ENCODE measurements around the gene HMOX1.
"Not testable (repeated sequence)": the region's sequence is repeated elsewhere in the genome, so short reads cannot be mapped to it uniquely, and the experiment has no call there.

HMOX1 gene

GRCh38 chr22:35350539-35351503 is 30.1 kb upstream of the HMOX1 start:
- DNase-seq: peak; percentile 88

DNA sequence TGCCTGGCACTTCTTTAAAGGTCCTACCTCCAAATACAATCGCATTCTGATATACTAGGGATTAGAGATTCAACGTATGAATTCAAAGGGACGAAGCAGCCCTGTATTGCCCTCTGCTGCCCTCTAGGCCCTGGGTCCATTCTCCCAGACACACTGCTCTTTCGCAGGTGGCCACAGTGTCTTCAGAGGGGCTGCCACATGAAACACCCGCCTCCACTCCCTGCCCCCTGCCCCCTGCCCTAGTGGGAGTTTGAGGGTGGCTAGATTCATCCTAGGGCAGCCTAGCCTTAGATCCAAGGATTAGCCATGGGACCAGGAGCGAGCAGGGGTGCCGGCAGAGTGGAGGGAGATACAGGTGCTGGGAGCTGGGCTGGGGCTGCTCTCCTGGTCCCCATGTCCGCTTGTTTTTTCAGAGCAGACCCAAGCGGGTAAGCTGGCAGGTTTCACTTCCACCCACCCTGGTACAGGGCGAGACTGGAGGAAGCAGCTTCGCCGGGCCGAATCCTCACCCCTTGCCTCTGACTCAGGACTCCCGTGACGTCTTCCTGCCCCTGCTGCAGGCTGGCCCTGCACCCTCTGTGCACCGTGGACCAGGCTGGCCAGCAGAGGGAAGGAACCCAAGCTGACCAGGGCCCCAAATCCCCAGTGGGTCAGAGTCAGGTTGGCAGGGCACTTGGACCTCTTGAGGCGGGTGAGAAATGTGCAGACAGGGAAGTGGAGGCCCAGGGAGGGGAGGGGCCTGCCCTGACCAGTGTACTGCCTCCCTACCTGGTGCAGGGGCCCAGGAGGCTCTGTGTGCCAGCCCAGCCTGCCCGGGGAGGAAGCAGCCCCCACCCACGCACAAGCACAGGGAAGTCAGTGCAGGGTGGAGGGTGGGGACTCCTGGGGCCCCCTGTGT is 28.4 kb upstream of the HMOX1 start:
- DNase-seq: peak; percentile 60

GRCh38 chr22:35353318-35353717 is 27.6 kb upstream of the HMOX1 start:
- no peak for DNase-seq

DNA sequence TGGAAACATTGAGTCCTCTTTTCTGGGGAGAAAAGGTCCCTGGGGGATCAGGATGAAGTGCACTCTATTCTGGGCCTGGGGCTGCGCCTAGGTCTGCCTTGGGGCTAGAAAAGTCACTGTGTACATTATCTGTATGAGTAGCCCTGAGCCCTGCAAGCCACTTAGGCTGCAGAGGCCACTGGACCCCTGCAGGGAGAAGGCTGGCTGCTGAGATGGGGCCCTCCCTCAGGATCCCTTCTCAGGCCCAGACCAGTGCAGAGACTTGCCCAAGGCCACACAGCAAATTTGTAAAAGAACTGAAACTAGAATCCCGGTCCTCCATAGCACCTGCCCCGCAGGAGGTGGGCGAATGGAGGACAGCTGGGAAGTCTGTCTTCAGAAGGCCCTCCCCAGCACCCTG is 26.8 kb upstream of the HMOX1 start:
- DNase-seq: no peak

DNA sequence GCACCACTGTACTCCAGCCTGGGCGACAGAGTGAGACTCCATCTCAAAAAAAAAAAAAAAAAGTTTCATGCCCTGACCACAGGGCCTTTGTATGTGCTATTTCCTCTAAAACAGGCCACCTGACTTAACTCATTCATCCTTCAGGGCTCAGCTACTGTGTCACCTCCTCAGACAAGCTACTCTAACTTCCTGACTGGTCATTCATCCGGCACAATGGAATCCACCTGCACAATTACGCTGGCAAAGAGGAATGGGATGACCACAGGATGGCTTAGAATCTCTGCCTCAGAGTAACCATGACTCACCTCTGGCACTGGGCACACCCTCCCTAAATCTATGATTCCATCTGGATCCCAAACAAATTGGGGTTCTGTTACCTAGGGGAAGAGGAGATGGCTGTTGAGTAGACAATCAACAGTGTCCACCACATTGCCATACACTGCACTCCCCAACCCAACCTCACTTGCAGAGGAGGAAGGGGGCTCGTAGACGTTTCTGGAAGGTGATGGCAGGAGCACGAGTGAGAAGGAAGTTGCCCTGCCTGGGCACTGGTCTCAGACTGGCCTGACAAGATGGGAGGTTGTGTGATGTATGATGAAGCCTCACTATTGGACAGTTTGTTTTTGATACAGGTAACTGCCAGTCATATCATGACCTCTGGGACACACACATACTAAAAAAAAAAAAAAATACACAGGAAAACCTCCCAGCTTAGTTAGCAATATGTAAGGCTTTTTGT is 22.8 kb upstream of the HMOX1 start:
- no peak for DNase-seq

DNA sequence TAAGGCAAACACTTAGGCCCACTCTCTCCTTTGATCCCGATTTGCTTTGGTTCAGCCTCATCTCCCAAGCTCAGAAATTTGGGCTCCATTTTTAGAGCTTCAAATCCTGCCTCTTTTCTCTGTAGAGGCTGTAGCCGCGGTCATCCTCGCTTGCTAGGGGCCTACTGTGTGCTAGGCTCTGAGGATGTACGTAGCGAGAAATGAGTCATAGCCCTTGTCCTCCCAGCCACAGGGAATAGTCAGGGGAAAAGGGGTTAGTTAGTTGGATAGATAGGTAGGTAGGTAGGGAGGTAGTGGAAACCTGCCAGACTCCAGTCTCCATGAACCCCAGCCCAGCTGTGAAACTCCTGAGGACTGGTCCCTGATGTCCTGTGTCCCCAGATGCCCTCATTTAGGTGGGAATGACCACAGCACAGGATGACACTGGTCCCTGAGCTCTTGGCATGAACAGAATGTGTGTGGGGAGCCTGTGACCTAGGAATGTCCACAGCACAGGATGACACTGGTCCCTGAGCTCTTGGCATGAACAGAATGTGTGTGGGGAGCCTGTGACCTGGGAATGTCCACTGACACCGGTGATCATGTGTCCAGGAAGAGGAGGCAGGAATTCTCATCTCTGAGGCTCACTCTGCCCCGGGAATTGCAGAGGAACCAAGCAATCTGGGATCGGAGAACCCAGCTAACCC is 21.4 kb upstream of the HMOX1 start:
- no peak for DNase-seq

DNA sequence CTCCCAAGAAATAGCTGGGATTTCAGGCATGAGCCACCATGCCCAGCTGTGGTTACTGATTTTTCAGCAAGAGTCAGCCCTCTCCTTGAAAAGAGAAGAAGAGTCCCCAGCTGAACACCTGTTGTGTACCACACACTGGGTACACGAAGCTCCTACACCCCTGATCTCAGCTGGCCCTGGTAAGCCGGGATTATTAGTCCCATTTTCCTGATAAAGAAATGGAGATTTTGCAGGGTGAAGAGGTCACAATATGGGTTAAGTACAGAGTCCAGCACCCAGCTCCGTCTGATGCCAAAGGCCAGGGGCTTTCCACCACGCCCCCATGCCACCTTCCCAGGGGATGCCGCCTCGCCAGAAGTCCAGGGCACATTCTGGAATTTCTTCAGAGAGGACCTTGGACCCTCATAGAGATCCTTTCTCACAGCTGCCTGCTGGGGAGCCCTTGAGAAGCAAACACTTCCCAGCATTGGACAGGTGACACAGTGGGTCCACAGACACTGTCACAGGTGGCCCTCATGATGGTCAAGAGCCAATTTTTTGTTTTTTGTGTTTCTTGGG is 19.8 kb upstream of the HMOX1 start:
- no peak for DNase-seq

GRCh38 chr22:35363566-35364086 is 17.3 kb upstream of the HMOX1 start:
- no peak for DNase-seq

DNA sequence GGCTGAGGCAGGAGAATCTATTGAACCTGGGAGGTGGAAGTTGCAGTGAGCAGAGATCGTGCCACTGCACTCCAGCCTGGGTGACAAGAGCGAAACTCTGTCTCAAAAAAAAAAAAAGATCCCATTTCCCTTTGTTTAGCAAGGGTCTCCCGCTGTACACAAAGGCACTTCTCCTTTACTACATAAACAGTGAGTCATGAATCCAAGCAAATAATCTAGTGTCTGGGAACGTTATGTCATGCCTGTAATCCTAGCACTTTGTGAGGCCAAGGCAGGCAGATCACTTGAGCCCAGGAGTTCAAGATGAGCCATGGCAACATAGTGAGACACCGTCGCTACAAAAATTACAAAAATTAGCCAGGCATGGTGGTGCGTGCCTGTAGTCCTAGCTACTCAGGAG is 16.7 kb upstream of the HMOX1 start:
- not testable (repeated sequence) for DNase-seq

DNA sequence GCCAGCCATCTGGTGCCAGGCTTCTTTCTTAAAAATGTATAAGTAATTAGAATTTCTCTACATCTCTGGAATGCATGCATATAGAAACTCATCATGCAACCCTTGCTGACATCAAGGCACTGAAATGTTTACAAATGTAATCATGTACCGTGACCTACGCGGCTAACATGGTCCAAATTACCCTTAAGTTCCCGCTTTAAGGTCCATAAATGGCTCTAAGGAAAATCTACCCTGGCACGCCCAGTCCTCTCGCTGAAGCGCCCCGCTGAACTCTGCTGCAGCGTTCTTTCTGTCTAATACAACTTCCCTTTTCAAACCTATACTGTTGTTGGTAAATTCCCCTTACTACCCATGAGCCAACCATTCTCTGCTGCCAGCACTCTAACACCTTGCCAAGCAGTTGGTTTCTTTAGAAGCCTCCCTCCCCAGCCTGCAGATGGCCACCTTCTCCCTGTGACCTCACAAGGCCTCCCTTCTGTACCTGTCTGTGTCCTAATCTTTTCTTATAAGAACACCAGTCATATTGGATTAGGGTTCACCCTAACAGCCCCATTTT is 13.5 kb upstream of the HMOX1 start:
- no peak for DNase-seq

- no peak for DNase-seq
Measured at GRCh38 chr22:35368386-35368785, 12.5 kb upstream of the HMOX1 start.

DNA sequence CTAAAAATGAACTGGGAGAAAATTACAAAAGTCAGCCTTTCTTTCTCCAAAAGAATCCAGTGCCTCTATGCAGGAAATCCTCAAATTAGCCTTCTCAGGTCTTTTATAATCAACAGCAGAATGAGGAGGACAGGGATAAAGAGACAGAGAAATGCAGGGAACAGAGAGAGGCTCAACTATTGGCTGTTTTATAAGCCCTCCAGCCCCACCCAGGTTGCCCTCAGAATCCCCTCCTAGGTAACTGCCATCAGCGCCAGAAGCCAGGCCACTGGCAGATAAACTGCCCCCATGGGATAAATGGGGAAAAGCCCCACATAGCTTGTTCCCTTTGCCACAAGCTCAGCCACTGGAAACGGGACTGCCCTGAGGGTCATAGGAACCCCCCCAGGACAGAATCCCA is 10.9 kb upstream of the HMOX1 start:
- DNase-seq: no peak

DNA sequence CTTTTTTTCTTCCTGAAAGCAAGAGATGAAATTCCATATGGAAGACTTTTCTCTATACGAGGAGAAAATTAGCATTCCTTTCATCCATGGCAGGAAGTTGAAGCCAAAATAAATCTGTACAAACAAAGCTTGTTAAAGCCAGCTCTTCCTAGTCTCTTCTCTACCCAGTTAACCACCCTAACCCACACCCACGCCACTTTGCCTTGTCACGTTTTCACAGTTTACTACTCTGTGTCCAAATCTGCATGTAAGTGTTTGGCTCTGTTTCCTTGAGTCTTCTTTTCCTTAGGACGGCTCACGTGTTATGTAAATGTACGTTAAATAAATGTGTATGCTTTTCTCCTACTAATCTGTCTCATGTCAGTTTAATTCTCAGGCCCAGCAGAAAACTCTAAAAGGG is 7.1 kb upstream of the HMOX1 start:
- no peak for DNase-seq

GRCh38 chr22:35375031-35375430 is 5.9 kb upstream of the HMOX1 start:
- no peak for DNase-seq

GRCh38 chr22:35375526-35375925 is 5.4 kb upstream of the HMOX1 start:
- DNase-seq: no peak

DNA sequence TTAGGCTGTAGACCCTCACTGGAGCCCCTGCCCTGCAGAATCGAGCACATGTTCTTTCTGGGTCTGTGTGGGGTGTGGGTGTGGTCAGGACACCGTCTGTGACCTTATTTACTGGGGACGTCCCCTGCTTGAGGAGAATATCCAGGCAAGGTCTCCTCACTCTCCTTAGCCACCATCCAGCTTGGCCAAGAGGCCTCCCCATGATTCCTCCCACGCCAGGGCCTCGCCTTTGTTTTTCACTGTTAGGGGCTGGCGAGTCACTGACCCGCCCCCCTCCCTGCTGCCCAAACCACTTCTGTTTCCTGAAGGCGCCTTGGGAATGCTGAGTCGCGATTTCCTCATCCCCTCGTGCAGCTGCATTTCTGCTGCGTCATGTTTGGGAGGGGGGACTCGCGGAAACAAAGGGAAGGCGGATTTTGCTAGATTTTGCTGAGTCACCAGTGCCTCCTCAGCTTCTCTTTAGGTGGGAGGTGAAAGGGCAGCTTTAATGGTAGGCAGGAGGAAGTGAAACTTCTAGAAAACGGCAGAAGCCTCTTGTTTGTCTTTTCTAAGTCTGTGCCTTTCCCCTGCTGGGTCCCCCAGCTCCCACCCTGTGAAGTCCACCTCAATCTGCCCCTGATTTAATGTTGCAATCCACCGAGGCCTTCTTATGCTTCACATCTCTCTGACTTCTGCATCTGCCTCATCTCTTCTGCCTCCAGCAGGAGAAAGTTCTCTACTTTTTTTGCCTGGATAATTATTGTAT is 4.0 kb upstream of the HMOX1 start:
- DNase-seq: peak; percentile 34

- no peak for DNase-seq
Measured at GRCh38 chr22:35377735-35378134, 3.2 kb upstream of the HMOX1 start.

- DNase-seq: no peak
Measured at GRCh38 chr22:35378621-35379020, 2.3 kb upstream of the HMOX1 start.

- DNase-seq: no peak
Measured at GRCh38 chr22:35379146-35379993, 1.5 kb upstream of the HMOX1 start.

GRCh38 chr22:35380013-35380412 is 883 bp upstream of the HMOX1 start:
- no peak for DNase-seq
